HepG2 (cell line): ENCODE measurements around the gene KLHL11. TPM values are rescaled to one million over a fixed set of nuclear protein-coding genes. Genes with fewer than 3 reads are reported as not detected.

Source experiments
- ATAC-seq: fragments of 200-7000 bp; cut with Tn5 transposase; 3 replicates; pipeline ENCODE4 v1.9.1; 2020; ENCODE audit warnings: mild to moderate bottlenecking, moderate library complexity
- BruUV-seq: library from RNA; stranded (reverse); fragments of 400-500 nt; replicated peaks from 2 replicates; lab custom pipeline; 2021; lab: Mats Ljungman, UMichigan
- CTCF ChIA-PET: fragments of 300-600 bp; formaldehyde crosslinking; extraction: SDS; loops from one replicate; lab custom pipeline; 2021; ENCODE audit warnings: low total read pairs, inconsistent platforms, low intra/inter-chr PET ratio; lab: Yijun Ruan, JAX
- POLR2A ChIA-PET: fragments of 350-600 bp; sonication (Branson Sonifier 250); formaldehyde crosslinking; loops from one replicate; lab custom pipeline; 2020; ENCODE audit warnings: antibody characterized with exemption, inconsistent platforms; lab: Yijun Ruan, JAX
- DNase-seq: peaks from one replicate; pipeline ENCODE4 v3.0.0-alpha.2; 2015; ENCODE audit warnings: low spot score
- FAIRE-seq: peaks from 3 replicates; lab custom pipeline; 2011; peaks lifted over from hg19 to GRCh38; lab: Jason Lieb, UNC
- H2AFZ ChIP-seq: one replicate; pipeline ENCODE4 v1.6.1; 2011; ENCODE audit warnings: low read length, inconsistent platforms
- H3K27ac ChIP-seq: fragments of 300-600 bp; 3 replicates; pipeline ENCODE4 v1.8.0; 2011; ENCODE audit warnings: mixed run types, mild to moderate bottlenecking, mixed read lengths, low read length, inconsistent platforms; ENCODE audit not compliant: insufficient read depth; ENCODE audit errors: extremely low read length
- H3K27me3 ChIP-seq, 2 experiments: fragments of 200-600 bp in 1 of 2; 2 replicates in 1 of 2; 3 replicates in 1 of 2; pipeline versions ENCODE4 v1.6.0 to v1.8.0; 2011; ENCODE audit warnings: low read length in 2 of 2, mild to moderate bottlenecking in 2 of 2, moderate library complexity in 2 of 2, inconsistent platforms in 1 of 2; ENCODE audit not compliant: insufficient read depth in 2 of 2, control insufficient read depth in 1 of 2
- H3K36me3 ChIP-seq, 2 experiments: fragments of 200-600 bp in 1 of 2; replicated peaks in 1 of 2; 2 replicates in 1 of 2; 3 replicates in 1 of 2; pipeline versions ENCODE4 v1.5.1 to v1.8.0; 2011; ENCODE audit warnings: low read length in 2 of 2, inconsistent platforms in 1 of 2; ENCODE audit not compliant: insufficient read depth in 2 of 2, control insufficient read depth in 1 of 2
- H3K4me1 ChIP-seq: 2 replicates; pipeline ENCODE4 v1.5.1; 2012; ENCODE audit warnings: low read length, inconsistent platforms; ENCODE audit not compliant: insufficient read depth
- H3K4me2 ChIP-seq: 2 replicates; pipeline ENCODE4 v1.6.0; 2011; ENCODE audit warnings: low read depth, low read length, inconsistent platforms
- H3K4me3 ChIP-seq, 3 experiments: fragments of 200-600 bp in 1 of 3; sonication (generic), shearing (Covaris generic) in 1 of 3; replicated peaks in 1 of 3; 2 replicates each; pipeline ENCODE4 v1.5.1; 2011 to 2016; ENCODE audit warnings: low read length in 3 of 3, inconsistent platforms in 2 of 3, low read depth in 2 of 3, mild to moderate bottlenecking in 2 of 3, control low read depth in 1 of 3, mixed read lengths in 1 of 3; ENCODE audit not compliant: insufficient read depth in 1 of 3
- H3K79me2 ChIP-seq: one replicate; pipeline ENCODE4 v1.6.1; 2011; ENCODE audit warnings: low read length, inconsistent platforms; ENCODE audit not compliant: insufficient read depth
- H3K9ac ChIP-seq: 2 replicates; pipeline ENCODE4 v1.6.0; 2011; ENCODE audit warnings: mild to moderate bottlenecking, low read depth, low read length, inconsistent platforms; ENCODE audit not compliant: insufficient read depth
- H3K9me3 ChIP-seq: 2 replicates; pipeline ENCODE4 v1.5.1; 2012; ENCODE audit warnings: mild to moderate bottlenecking, low read length
- H4K20me1 ChIP-seq: 2 replicates; pipeline ENCODE4 v1.6.0; 2011; ENCODE audit warnings: inconsistent platforms, mild to moderate bottlenecking, low read length, moderate library complexity; ENCODE audit not compliant: insufficient read depth
- AGO2 ChIP-seq: fragments of 200-400 bp; formaldehyde crosslinking; optimal IDR thresholded peaks from 2 replicates; pipeline ENCODE3; 2017; ENCODE audit warnings: mild to moderate bottlenecking, low read depth, low read length, moderate library complexity
- BCL6 ChIP-seq: IDR thresholded peaks from 2 replicates; pipeline ENCODE4 v1.6.1; 2016; ENCODE audit warnings: missing genetic modification reagents, missing compliant biosample characterization
- MLLT10 ChIP-seq: sonication (generic); formaldehyde crosslinking; IDR thresholded peaks from 2 replicates; pipeline ENCODE4 v1.4.0; 2020; ENCODE audit warnings: missing genetic modification reagents
- ONECUT2 ChIP-seq: sonication (generic); formaldehyde crosslinking; IDR thresholded peaks from 2 replicates; pipeline ENCODE4 v1.4.0; 2020; ENCODE audit warnings: missing genetic modification reagents
- POLR2A ChIP-seq, 2 experiments: IDR thresholded peaks; 2 replicates each; pipeline ENCODE4 v1.6.1; 2011; ENCODE audit warnings: low read depth in 2 of 2, low read length in 2 of 2, mild to moderate bottlenecking in 1 of 2, moderate library complexity in 1 of 2; ENCODE audit not compliant: insufficient read depth in 1 of 2
- SMAD1 ChIP-seq: sonication (generic); formaldehyde crosslinking; IDR thresholded peaks from 2 replicates; pipeline ENCODE4 v1.4.0; 2020; ENCODE audit warnings: missing genetic modification reagents, low read depth, mild to moderate bottlenecking, borderline replicate concordance
- TOPORS ChIP-seq: sonication (generic); formaldehyde crosslinking; IDR thresholded peaks from 2 replicates; pipeline ENCODE4 v1.8.0; 2023; ENCODE audit warnings: mild to moderate bottlenecking, missing genetic modification reagents
- ZFP82 ChIP-seq: sonication (generic); formaldehyde crosslinking; IDR thresholded peaks from 2 replicates; pipeline ENCODE4 v1.5.1; 2020; ENCODE audit warnings: mild to moderate bottlenecking, missing genetic modification reagents, borderline replicate concordance
- WGBS: methylation state at CpG from one replicate; pipeline ENCODE4 v1.1.6; 2017; ENCODE audit warnings: low lambda C conversion rate; 5-methylcytosine and 5-hydroxymethylcytosine counted together
- in situ Hi-C: cut with HindIII; loops from 2 replicates; pipeline ENCODE4 v1.10.0; 2017; ENCODE audit warnings: low pct_unique_long_range_greater_than_20kb; ENCODE audit not compliant: extremely low pct_ligation_motif_present
- intact Hi-C: fragments of 100-400 bp; cut with micrococcal nuclease; formaldehyde crosslinking; loops from one replicate; pipeline ENCODE4 v1.10.0; 2022; ENCODE audit not compliant: unreplicated experiment
- polyA plus RNA-seq, 8 experiments: library from polyadenylated mRNA; depleted of rRNA in 3 of 8; stranded (reverse) in 7 of 8; unstranded in 1 of 8; fragments of >200 nt; fragmentation: Illumina TruSeq in 4 of 8; extraction: Trizol in 4 of 8; gene quantifications; 2 replicates each; pipeline versions ENCODE4 v1.2.1 to v1.2.3, GENCODE V29; 2011 to 2016; ENCODE audit warnings: low read depth in 4 of 8, missing spikeins in 1 of 8, mixed read lengths in 1 of 8; ENCODE audit not compliant: insufficient read depth in 1 of 8
- total RNA-seq, 5 experiments: library from RNA; depleted of rRNA; stranded (reverse); fragments of >200 nt; fragmentation: Illumina TruSeq; extraction: Trizol; gene quantifications; 2 replicates each; pipeline ENCODE4 v1.2.3, GENCODE V29; 2016; ENCODE audit warnings: low read depth in 1 of 5

The KLHL11 gene
- total and polyA plus RNA-seq, 2 of the 13 experiments (the other 11 are each of a cell fraction or from before 2014, with no cell fraction given), result 7.7 to 27.5 TPM

DNA sequence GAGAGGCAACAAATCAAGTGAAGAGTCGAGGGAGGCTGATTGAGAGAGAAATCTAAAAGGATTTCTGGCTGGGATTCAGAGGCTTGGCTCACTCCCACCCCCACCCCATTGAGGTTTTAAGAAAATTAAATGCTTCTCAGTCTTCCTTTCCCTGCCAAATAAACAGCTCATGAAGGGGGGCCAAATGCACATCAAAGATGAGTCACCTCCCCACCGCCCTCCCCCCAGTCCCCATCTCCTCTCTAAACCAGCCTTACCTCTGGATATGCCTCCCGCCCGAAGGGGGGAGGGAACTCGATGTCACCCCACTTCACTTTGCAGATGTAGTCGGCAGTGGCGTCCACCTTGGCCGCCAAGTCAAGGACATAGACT lies 41.9 kb upstream of the KLHL11 start:
- DNase-seq (no peak), FAIRE-seq (no peak), ATAC-seq (no peak)
- TF ChIP-seq SMAD1 (CRISPR knock-in tag) (no peak), POLR2A (IDR thresholded peaks at IDR 0.05; ENCODE audit: insufficient read depth in 1 of 2, low read depth in 2 of 2, low read length in 2 of 2) (0 out of 4 replicates have a peak, but pooled peaks of 1 of the 2 experiments have one; percentile 31)
- H3K27me3 ChIP-seq, result no peaks in the 10 kb centered on the region
- BruUV-seq, result no TSS peak
- POLR2A ChIA-PET, result interaction anchor here (0.6 to 4.2 kb wide), 4 partner anchors 11 to 37 kb away, joined by 3 to 57 read pairs (median 8); partner anchors contain the start of genes ACLY and ODAD4
- H3K4me2 ChIP-seq, result no peak overlapping the region
- WGBS, result 94% methylated on average over 8 of the region's 8 CpGs
- intact Hi-C loops (loop anchor here (5.0 kb wide), 1 partner anchor 40 kb away; the partner anchor contains the start of gene KLHL11), in situ Hi-C loops (no loop called here)
- no peak overlapping the region for H2AFZ ChIP-seq
- H3K36me3 ChIP-seq, result peaks cover 44 to 74% of the 10 kb centered on the region in 2 experiments
- H3K27ac ChIP-seq, result peak overlapping the region; percentile 44
- no peak overlapping the region for H3K4me3 ChIP-seq
- peaks cover 8% of the 10 kb centered on the region for H3K79me2 ChIP-seq
- H3K9ac ChIP-seq, result no peak overlapping the region
- peaks cover 53% of the 10 kb centered on the region for H3K4me1 ChIP-seq
- no peaks in the 10 kb centered on the region for H3K9me3 ChIP-seq
- no peaks in the 10 kb centered on the region for H4K20me1 ChIP-seq
- CTCF ChIA-PET, result no interaction called here

DNA sequence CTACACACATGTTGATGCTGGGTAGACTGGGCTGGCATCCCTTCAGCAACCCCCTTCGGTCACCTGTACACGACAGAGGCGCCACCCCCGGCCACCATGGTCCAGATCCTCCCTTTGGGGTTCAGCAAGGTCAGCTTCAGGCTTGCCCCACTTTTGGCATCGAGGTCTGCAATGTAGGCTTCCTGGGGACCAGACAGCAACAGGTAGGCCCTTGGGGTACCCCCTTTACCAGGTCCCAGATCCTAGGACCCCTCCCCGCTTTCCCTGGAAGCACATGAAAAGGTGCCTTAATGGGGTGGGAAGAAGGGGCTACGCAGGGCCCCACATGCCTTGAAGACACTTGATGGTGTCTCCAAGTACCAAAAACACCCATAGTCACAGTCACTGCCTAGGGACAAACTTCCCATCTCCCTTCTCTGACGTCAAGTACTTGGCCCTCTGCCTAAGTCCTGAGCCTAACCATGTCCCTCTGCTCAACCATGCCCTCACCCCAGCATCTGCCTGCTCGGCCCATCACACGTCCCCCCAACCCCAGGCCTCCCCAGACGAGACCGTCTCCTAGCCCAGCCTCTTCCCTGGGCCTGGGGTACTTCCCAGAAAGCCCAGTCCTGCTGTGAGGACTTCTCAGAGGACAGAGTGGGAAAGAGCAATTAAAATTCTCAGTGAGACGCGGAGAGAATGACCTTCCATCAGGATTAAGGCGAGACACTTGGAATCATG lies 41.4 kb upstream of the KLHL11 start:
- intact Hi-C loops, result loop anchor here (5.0 kb wide), 1 partner anchor 39 kb away; the partner anchor contains the start of gene KLHL11
- in situ Hi-C loops, result no loop called here
- WGBS, result 99% methylated on average over 15 of the region's 15 CpGs
- Histone ChIP-seq H3K27ac (no peak overlapping the region), H3K4me3 (no peak overlapping the region), H3K27me3 (no peaks in the 10 kb centered on the region), H2AFZ (no peak overlapping the region), H3K9me3 (no peaks in the 10 kb centered on the region), H3K36me3 (peaks cover 42 to 75% of the 10 kb centered on the region in 2 experiments), H3K4me1 (peaks cover 53% of the 10 kb centered on the region), H3K4me2 (no peak overlapping the region), H4K20me1 (no peaks in the 10 kb centered on the region), H3K79me2 (peaks cover 5% of the 10 kb centered on the region), H3K9ac (no peak overlapping the region)
- ChIA-PET POLR2A (interaction anchor here (4.2 kb wide), 1 partner anchor 12 kb away, joined by 57 read pairs; the partner anchor contains the start of gene ACLY), CTCF (no interaction called here)
- TF ChIP-seq BCL6 (CRISPR knock-in tag) (no peak), AGO2 (peak; percentile 29), TOPORS (CRISPR knock-in tag) (peak; percentile 43; the same call in 1 of the 2 replicates), MLLT10 (CRISPR knock-in tag) (no peak), ZFP82 (CRISPR knock-in tag) (no peak), ONECUT2 (CRISPR knock-in tag) (no peak)
- no peak for FAIRE-seq
- BruUV-seq, result no TSS peak
- ATAC-seq, result no peak
- no peak for DNase-seq
